ENCODE measurements around the gene CADM1.

- TF ChIP-seq GATA2 (IDR thresholded peaks at IDR 0.05; ENCODE audit: low read depth, low read length) (no peak), GATA3 (IDR thresholded peaks at IDR 0.05; ENCODE audit: low read depth, low read length) (no peak)
These were observed 221.3 kb downstream of the CADM1 start for GRCh38 chr11:115282923-115283322.

Data from SH-SY5Y (cell line).